ENCODE results near the gene SH3GL1. TPM values are rescaled to one million over a fixed set of nuclear protein-coding genes. Genes with fewer than 3 reads are reported as not detected.

SH3GL1 gene
- total RNA-seq, 1 donor from 2014 or later, result 128 TPM

DNA sequence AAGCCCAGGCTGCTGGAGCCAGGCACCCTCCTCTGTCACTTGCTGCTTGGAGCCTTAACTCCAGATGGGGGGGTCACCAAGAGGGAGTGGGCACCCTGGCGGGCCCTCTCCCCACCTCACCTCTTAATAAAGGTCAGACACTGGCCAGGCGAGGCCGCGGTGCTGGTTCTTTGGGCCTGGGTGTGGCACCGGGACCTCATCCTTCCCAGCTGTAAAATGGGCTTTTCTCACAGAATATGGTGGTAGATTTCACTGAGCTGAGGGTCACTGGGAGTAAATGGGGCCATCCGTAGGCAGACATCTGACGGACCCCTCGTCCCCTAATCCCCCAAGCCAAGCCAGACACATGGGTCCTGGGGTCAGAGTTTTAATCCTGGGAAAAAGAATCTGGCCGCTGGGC lies 76.7 kb downstream of the SH3GL1 start:
- TF ChIP-seq, protein P1, sequence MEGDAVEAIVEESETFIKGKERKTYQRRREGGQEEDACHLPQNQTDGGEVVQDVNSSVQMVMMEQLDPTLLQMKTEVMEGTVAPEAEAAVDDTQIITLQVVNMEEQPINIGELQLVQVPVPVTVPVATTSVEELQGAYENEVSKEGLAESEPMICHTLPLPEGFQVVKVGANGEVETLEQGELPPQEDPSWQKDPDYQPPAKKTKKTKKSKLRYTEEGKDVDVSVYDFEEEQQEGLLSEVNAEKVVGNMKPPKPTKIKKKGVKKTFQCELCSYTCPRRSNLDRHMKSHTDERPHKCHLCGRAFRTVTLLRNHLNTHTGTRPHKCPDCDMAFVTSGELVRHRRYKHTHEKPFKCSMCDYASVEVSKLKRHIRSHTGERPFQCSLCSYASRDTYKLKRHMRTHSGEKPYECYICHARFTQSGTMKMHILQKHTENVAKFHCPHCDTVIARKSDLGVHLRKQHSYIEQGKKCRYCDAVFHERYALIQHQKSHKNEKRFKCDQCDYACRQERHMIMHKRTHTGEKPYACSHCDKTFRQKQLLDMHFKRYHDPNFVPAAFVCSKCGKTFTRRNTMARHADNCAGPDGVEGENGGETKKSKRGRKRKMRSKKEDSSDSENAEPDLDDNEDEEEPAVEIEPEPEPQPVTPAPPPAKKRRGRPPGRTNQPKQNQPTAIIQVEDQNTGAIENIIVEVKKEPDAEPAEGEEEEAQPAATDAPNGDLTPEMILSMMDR (IDR thresholded peaks at IDR 0.05; ENCODE audit: unreplicated experiment), result no peak
- no peak overlapping the region for H3K27ac Mint-ChIP-seq (ENCODE audit: unreplicated experiment)
- H3K4me1 Mint-ChIP-seq (ENCODE audit: unreplicated experiment), result no peaks in the 10 kb centered on the region
- H3K4me3 Mint-ChIP-seq (ENCODE audit: unreplicated experiment), result no peak overlapping the region
- H3K36me3 Mint-ChIP-seq (ENCODE audit: low read depth, unreplicated experiment), result peaks cover 39% of the 10 kb centered on the region
- peaks cover 11% of the 10 kb centered on the region for H3K27me3 Mint-ChIP-seq (ENCODE audit: unreplicated experiment)
- no peak for DNase-seq (ENCODE audit: low spot score)
- H3K9me3 Mint-ChIP-seq (ENCODE audit: unreplicated experiment), result no peaks in the 10 kb centered on the region

DNA sequence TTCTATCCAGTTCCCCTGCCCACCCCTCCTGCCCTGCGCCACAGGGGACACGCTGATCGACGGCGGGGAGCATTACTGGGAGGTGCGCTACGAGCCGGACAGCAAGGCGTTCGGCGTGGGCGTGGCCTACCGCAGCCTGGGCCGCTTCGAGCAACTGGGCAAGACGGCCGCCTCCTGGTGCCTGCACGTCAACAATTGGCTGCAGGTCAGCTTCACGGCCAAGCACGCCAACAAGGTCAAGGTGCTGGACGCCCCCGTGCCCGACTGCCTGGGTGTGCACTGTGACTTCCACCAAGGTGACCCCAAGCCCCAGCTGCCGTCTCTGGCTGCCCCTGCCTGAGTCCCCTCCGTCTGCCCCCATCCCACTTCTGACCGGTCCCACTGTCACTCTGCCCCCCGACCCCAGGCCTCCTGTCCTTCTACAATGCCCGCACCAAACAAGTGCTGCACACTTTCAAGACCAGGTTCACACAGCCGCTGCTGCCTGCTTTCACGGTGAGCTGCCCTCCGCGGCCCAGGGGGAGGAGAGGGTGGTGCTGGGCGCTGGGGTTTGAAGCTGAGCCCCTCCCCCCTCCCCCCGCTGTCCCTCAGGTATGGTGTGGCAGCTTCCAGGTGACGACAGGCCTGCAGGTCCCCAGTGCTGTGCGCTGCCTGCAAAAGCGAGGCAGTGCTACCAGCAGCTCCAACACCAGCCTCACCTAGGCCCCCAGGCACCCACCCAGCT lies 77.2 kb downstream of the SH3GL1 start:
- Mint-ChIP-seq H3K4me3 (ENCODE audit: unreplicated experiment) (no peak overlapping the region), H3K27ac (ENCODE audit: unreplicated experiment) (no peak overlapping the region), H3K4me1 (ENCODE audit: unreplicated experiment) (no peaks in the 10 kb centered on the region), H3K27me3 (ENCODE audit: unreplicated experiment) (peaks cover 11% of the 10 kb centered on the region), H3K9me3 (ENCODE audit: unreplicated experiment) (no peaks in the 10 kb centered on the region), H3K36me3 (ENCODE audit: low read depth, unreplicated experiment) (peaks cover 45% of the 10 kb centered on the region)
- DNase-seq (ENCODE audit: low spot score), result no peak
- TF ChIP-seq, protein P1 (IDR thresholded peaks at IDR 0.05; ENCODE audit: unreplicated experiment), result no peak

DNA sequence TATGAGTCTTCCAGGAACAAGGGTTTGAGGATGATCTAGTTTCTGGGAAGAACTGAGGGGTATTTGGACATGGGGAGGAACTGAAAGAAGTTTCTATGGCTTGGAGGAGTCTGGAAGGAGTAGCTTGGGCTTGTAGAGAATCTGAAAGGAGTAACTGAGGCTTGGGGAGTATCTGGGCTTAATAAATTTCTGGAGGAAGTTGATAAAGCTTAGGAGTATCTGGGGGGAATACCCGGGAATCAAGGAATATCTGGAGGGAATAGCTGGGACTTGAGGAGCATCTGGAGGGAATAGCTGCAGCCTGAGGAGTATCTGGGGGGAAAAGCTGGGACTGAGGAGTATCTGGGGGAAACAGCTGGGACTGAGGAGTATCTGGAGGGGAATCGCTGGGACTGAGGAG lies 79.9 kb downstream of the SH3GL1 start:
- Mint-ChIP-seq H3K4me1 (ENCODE audit: unreplicated experiment) (no peaks in the 10 kb centered on the region), H3K27ac (ENCODE audit: unreplicated experiment) (no peak overlapping the region), H3K9me3 (ENCODE audit: unreplicated experiment) (no peaks in the 10 kb centered on the region), H3K27me3 (ENCODE audit: unreplicated experiment) (peaks cover 9% of the 10 kb centered on the region), H3K4me3 (ENCODE audit: unreplicated experiment) (peak overlapping the region; percentile 11), H3K36me3 (ENCODE audit: low read depth, unreplicated experiment) (peaks cover 45% of the 10 kb centered on the region)
- TF ChIP-seq, protein P1 (IDR thresholded peaks at IDR 0.05; ENCODE audit: unreplicated experiment), result no peak
- no peak for DNase-seq (ENCODE audit: low spot score)

DNA sequence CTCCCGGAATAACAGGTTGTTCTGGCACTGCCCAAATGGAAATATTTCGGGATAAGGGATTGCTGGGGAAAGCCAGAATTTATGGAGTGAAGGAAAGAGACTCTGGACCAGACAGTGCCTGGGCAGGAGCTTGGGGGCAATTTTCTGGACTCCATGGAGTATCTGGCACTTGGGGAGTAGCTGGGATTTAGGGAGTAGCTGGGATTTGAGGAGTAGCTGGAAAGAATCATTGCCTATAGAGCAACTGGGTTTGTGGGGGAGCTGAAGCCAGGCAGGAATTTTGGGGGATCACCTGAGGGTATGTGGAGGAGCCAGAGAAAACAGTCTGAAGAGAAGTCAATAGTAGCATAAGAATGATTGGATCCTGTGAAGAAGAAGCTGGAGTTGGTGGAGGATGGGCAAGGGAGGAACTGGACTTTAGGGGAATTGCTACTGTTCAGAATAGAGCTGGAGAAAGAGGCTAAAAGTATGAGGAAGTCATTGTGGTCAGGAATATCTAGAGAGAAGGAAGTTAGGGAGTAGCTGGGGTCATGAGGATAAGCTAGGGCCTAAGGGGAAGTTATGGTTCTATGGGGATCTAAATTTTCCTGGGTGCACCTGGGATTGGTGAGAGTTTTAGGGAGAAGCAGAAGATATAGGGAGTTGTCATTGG lies 81.2 kb downstream of the SH3GL1 start:
- TF ChIP-seq, protein P1 (IDR thresholded peaks at IDR 0.05; ENCODE audit: unreplicated experiment), result no peak
- Mint-ChIP-seq H3K4me3 (ENCODE audit: unreplicated experiment) (peak overlapping the region; percentile 42), H3K36me3 (ENCODE audit: low read depth, unreplicated experiment) (peaks cover 43% of the 10 kb centered on the region), H3K9me3 (ENCODE audit: unreplicated experiment) (no peaks in the 10 kb centered on the region), H3K4me1 (ENCODE audit: unreplicated experiment) (peaks cover 5% of the 10 kb centered on the region), H3K27me3 (ENCODE audit: unreplicated experiment) (peaks cover 9% of the 10 kb centered on the region), H3K27ac (ENCODE audit: unreplicated experiment) (no peak overlapping the region)
- DNase-seq (ENCODE audit: low spot score), result no peak

DNA sequence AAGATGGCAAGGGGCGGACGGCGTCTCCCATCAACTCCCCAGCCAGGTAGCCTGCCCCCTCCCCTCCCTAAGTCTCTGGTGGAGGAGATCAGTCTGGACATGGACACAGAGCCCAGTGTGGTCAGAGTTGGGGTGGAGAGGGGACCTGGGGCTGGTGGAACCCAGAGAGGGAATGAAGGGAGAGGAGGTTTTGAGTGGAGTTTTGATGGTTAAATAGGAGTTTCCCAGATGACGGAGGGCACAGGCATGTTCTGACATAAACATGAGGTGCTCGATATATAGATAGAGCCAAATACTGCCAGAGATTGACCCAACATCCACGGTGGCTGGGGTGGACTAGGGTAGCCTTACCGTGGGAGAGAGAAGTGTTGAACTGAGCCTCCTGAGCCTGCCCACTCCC lies 81.9 kb downstream of the SH3GL1 start:
- Mint-ChIP-seq H3K4me3 (ENCODE audit: unreplicated experiment) (no peak overlapping the region), H3K9me3 (ENCODE audit: unreplicated experiment) (no peaks in the 10 kb centered on the region), H3K27me3 (ENCODE audit: unreplicated experiment) (peaks cover 9% of the 10 kb centered on the region), H3K4me1 (ENCODE audit: unreplicated experiment) (peaks cover 5% of the 10 kb centered on the region), H3K36me3 (ENCODE audit: low read depth, unreplicated experiment) (peaks cover 43% of the 10 kb centered on the region), H3K27ac (ENCODE audit: unreplicated experiment) (no peak overlapping the region)
- no peak for DNase-seq (ENCODE audit: low spot score)
- TF ChIP-seq, protein P1 (IDR thresholded peaks at IDR 0.05; ENCODE audit: unreplicated experiment), result no peak
